Ectodermal cell (in vitro differentiated cells): ENCODE measurements around the gene CDKL5.

Experiments
- H3K27ac ChIP-seq: 2 replicates; pipeline ENCODE4 v1.7.0; 2013; ENCODE audit warnings: mild to moderate bottlenecking, low read depth, low read length; ENCODE audit not compliant: insufficient read depth, poor library complexity, severe bottlenecking
- H3K27me3 ChIP-seq: 2 replicates; pipeline ENCODE4 v1.7.0; 2013; ENCODE audit warnings: mild to moderate bottlenecking, low read length; ENCODE audit not compliant: insufficient read depth, control insufficient read depth, poor library complexity, severe bottlenecking
- H3K36me3 ChIP-seq: one replicate; pipeline ENCODE4 v1.7.0; 2013; ENCODE audit warnings: low read length; ENCODE audit not compliant: control insufficient read depth, insufficient read depth
- H3K4me1 ChIP-seq: one replicate; pipeline ENCODE4 v1.7.0; 2013; ENCODE audit warnings: low read length; ENCODE audit not compliant: control insufficient read depth, insufficient read depth
- H3K4me3 ChIP-seq: 2 replicates; pipeline ENCODE4 v1.7.0; 2013; ENCODE audit warnings: low read depth, low read length, control low read depth; ENCODE audit not compliant: insufficient read depth
- H3K9me3 ChIP-seq: 2 replicates; pipeline ENCODE4 v1.7.0; 2013; ENCODE audit warnings: mild to moderate bottlenecking, low read length, moderate library complexity; ENCODE audit not compliant: control insufficient read depth
- WGBS, 2 experiments: methylation state at CpG; one replicate each; pipeline ENCODE4 v1.1.7; 2013; ENCODE audit warnings: missing lambda C conversion rate in 2 of 2; 5-methylcytosine and 5-hydroxymethylcytosine counted together

The CDKL5 gene

DNA sequence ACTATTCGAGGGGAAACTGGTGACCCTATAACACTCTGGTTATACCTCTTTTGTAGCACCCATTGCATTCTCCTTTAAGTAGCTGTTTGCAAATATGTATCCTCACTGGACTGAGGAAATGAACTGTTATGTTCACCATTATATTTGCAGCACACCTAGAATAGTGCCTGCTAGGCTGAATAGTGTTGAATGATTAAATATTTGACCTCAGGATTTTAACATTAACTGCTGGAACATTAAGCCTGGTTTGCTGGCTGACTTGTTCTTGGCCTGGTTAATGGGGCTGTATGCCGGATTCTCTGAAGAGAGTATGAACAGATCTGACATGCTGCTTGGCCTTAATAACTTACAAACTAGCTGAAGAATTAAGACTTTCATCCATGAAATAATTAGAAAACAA is 166.4 kb downstream of the CDKL5 start:
- H3K4me1 ChIP-seq, result no peaks in the 10 kb centered on the region
- H3K4me3 ChIP-seq, result no peak overlapping the region
- 100% methylated on average over 2 of the region's 2 CpGs for WGBS, 2 experiments
- no peak overlapping the region for H3K27ac ChIP-seq
- H3K36me3 ChIP-seq, result no peaks in the 10 kb centered on the region
- no peaks in the 10 kb centered on the region for H3K27me3 ChIP-seq
- no peaks in the 10 kb centered on the region for H3K9me3 ChIP-seq

- Histone ChIP-seq H3K36me3 (no peaks in the 10 kb centered on the region), H3K27ac (no peak overlapping the region), H3K4me1 (no peaks in the 10 kb centered on the region), H3K27me3 (no peaks in the 10 kb centered on the region), H3K4me3 (no peak overlapping the region), H3K9me3 (no peaks in the 10 kb centered on the region)
- 78 to 100% methylated on average over 1 of the region's 2 CpGs for WGBS, 2 experiments
Measured at GRCh38 chrX:18594079-18594478, 168.7 kb downstream of the CDKL5 start.

- WGBS, 2 experiments, result 86 to 100% methylated on average over 1 to 2 of the region's 4 CpGs
- Histone ChIP-seq H3K27me3 (no peaks in the 10 kb centered on the region), H3K36me3 (no peaks in the 10 kb centered on the region), H3K4me1 (no peaks in the 10 kb centered on the region), H3K27ac (no peak overlapping the region), H3K4me3 (no peak overlapping the region), H3K9me3 (no peaks in the 10 kb centered on the region)
Measured at GRCh38 chrX:18596096-18596495, 170.7 kb downstream of the CDKL5 start.

DNA sequence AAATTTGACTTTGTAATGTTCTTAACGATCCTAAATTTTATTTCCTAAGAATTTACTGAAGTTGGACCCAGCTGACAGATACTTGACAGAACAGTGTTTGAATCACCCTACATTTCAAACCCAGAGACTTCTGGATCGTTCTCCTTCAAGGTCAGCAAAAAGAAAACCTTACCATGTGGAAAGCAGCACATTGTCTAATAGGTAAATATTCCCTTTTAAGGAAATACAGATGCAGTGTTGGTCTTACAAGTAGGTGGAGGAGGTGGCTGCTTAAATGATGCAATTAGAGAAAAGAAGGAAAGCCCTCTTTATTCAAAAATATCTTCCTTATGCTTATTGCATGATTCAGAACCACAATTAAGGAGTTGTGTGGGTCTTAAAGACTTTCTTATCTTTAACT is 173.0 kb downstream of the CDKL5 start:
- H3K36me3 ChIP-seq, result no peaks in the 10 kb centered on the region
- H3K4me3 ChIP-seq, result no peak overlapping the region
- H3K27me3 ChIP-seq, result no peaks in the 10 kb centered on the region
- H3K9me3 ChIP-seq, result no peaks in the 10 kb centered on the region
- 83 to 100% methylated on average over 1 to 2 of the region's 2 CpGs for WGBS, 2 experiments
- H3K27ac ChIP-seq, result no peak overlapping the region
- no peaks in the 10 kb centered on the region for H3K4me1 ChIP-seq

DNA sequence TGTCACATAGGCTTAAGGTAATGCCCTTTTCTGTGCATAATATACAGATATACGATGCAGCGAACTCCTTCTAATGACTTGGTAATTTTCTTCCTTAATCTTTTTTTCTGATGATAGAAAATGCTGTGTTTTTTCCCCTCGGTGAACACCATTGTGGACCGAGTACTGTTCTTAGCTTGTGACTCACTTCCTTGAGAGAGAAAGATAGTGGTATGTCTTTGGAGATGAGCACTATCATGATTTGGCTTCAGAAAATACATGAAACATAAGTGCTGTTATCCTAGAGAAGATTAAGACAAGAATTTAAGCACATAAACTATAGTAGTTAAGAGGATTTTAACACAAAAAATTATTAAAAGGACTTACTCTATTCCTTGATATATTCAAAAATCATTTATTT is 182.6 kb downstream of the CDKL5 start:
- Histone ChIP-seq H3K27me3 (no peaks in the 10 kb centered on the region), H3K4me1 (no peaks in the 10 kb centered on the region), H3K36me3 (no peaks in the 10 kb centered on the region), H3K9me3 (no peaks in the 10 kb centered on the region), H3K27ac (no peak overlapping the region), H3K4me3 (no peak overlapping the region)
- WGBS, 2 experiments, result 98 to 100% methylated on average over 4 of the region's 4 CpGs

- Histone ChIP-seq H3K4me1 (no peaks in the 10 kb centered on the region), H3K27me3 (no peaks in the 10 kb centered on the region), H3K36me3 (no peaks in the 10 kb centered on the region), H3K9me3 (no peaks in the 10 kb centered on the region), H3K4me3 (no peak overlapping the region), H3K27ac (no peak overlapping the region)
- 95 to 96% methylated on average over 3 of the region's 3 CpGs for WGBS, 2 experiments
Measured at GRCh38 chrX:18613930-18614639, 188.7 kb downstream of the CDKL5 start.

GRCh38 chrX:18616688-18617406 is 191.4 kb downstream of the CDKL5 start:
- no peak overlapping the region for H3K27ac ChIP-seq
- H3K9me3 ChIP-seq, result no peaks in the 10 kb centered on the region
- no peaks in the 10 kb centered on the region for H3K36me3 ChIP-seq
- WGBS, 2 experiments, result 78 to 90% methylated on average over 3 to 7 of the region's 8 CpGs
- H3K27me3 ChIP-seq, result no peaks in the 10 kb centered on the region
- H3K4me3 ChIP-seq, result no peak overlapping the region
- no peaks in the 10 kb centered on the region for H3K4me1 ChIP-seq

DNA sequence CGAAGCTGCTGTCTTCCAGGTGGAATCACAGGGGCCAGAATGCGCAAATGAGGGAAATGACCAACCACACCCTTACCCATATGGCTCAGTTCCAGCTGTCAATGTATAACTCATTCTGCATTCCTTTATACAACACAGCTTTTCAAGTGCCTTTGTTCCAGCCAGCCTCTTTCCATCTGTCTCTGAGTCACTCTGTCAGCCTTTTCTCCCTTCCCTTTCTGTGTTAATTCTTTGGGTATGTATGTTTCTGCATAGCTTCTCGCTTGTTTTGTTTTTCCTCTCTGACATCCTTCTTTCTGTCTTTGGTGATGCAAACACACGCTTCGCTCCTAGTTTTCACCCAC is 192.0 kb downstream of the CDKL5 start:
- WGBS, 2 experiments, result 59 to 79% methylated on average over 5 of the region's 5 CpGs
- no peaks in the 10 kb centered on the region for H3K9me3 ChIP-seq
- no peaks in the 10 kb centered on the region for H3K4me1 ChIP-seq
- no peak overlapping the region for H3K4me3 ChIP-seq
- no peak overlapping the region for H3K27ac ChIP-seq
- no peaks in the 10 kb centered on the region for H3K27me3 ChIP-seq
- no peaks in the 10 kb centered on the region for H3K36me3 ChIP-seq

DNA sequence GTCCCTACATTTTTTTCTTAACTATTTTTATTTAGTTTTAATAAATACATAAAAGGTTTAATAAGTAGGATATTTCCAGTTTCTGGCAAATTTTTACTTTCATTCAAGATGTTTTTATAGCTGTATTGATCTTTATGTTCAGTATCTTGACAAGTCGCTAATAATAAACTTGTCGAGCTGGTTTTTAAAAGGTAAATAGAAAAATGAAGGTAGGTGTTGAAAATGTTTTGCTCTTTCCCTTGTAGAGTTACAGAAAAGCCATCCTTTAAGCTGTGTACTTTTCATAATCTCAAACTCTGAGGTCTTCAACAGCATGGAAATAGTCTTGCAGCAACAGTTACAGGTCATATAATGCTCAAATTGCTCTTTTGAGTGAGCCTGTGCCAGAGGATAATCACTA is 193.9 kb downstream of the CDKL5 start:
- H3K4me1 ChIP-seq, result no peaks in the 10 kb centered on the region
- H3K4me3 ChIP-seq, result no peak overlapping the region
- no peaks in the 10 kb centered on the region for H3K36me3 ChIP-seq
- no peaks in the 10 kb centered on the region for H3K27me3 ChIP-seq
- no peak overlapping the region for H3K27ac ChIP-seq
- 94 to 100% methylated on average over 2 of the region's 2 CpGs for WGBS, 2 experiments
- H3K9me3 ChIP-seq, result no peaks in the 10 kb centered on the region

GRCh38 chrX:18620349-18620748 is 194.9 kb downstream of the CDKL5 start:
- H3K4me1 ChIP-seq, result no peaks in the 10 kb centered on the region
- 74 to 76% methylated on average over 7 to 8 of the region's 8 CpGs for WGBS, 2 experiments
- no peaks in the 10 kb centered on the region for H3K27me3 ChIP-seq
- no peak overlapping the region for H3K4me3 ChIP-seq
- no peak overlapping the region for H3K27ac ChIP-seq
- no peaks in the 10 kb centered on the region for H3K36me3 ChIP-seq
- no peaks in the 10 kb centered on the region for H3K9me3 ChIP-seq
